AG10803 (cell line): ENCODE data around the gene PHF21B.

Experiments used
- DNase-seq: peaks from one replicate; pipeline ENCODE4 v3.0.0; 2010; ENCODE audit warnings: low read depth
- H3K4me3 ChIP-seq: 2 replicates; pipeline ENCODE4 v1.5.1; 2011; ENCODE audit warnings: mild to moderate bottlenecking, low read length, control low read depth
- TF ChIP-seq, protein P1 (sequence below): conservative IDR thresholded peaks from 2 replicates; pipeline ENCODE4 v1.5.1; 2011; ENCODE audit warnings: mild to moderate bottlenecking, low read length, control low read depth, inconsistent platforms

Gene PHF21B

DNA sequence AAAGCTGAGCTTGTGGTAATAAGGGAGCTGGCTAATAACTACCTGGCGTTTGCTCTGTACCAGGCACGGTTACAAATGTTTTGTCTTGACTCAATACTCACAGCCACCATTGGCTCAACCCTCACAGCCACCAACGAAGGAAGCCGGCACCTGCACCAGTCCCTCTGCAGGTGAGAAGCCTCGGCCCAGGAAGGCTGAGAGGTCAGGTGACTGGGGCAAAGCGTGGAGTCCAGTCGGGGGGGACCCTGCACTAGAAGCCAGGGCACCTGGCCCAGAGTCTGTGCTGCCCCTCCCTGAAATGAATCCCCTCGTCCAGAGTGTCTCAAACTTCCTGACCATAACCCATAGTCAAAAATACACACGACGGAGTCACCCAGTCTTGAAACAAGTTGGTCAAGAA is 90.1 kb downstream of the PHF21B start:
- no peak overlapping the region for H3K4me3 ChIP-seq
- TF ChIP-seq, protein P1, sequence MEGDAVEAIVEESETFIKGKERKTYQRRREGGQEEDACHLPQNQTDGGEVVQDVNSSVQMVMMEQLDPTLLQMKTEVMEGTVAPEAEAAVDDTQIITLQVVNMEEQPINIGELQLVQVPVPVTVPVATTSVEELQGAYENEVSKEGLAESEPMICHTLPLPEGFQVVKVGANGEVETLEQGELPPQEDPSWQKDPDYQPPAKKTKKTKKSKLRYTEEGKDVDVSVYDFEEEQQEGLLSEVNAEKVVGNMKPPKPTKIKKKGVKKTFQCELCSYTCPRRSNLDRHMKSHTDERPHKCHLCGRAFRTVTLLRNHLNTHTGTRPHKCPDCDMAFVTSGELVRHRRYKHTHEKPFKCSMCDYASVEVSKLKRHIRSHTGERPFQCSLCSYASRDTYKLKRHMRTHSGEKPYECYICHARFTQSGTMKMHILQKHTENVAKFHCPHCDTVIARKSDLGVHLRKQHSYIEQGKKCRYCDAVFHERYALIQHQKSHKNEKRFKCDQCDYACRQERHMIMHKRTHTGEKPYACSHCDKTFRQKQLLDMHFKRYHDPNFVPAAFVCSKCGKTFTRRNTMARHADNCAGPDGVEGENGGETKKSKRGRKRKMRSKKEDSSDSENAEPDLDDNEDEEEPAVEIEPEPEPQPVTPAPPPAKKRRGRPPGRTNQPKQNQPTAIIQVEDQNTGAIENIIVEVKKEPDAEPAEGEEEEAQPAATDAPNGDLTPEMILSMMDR, result no peak
- DNase-seq, result no peak

DNA sequence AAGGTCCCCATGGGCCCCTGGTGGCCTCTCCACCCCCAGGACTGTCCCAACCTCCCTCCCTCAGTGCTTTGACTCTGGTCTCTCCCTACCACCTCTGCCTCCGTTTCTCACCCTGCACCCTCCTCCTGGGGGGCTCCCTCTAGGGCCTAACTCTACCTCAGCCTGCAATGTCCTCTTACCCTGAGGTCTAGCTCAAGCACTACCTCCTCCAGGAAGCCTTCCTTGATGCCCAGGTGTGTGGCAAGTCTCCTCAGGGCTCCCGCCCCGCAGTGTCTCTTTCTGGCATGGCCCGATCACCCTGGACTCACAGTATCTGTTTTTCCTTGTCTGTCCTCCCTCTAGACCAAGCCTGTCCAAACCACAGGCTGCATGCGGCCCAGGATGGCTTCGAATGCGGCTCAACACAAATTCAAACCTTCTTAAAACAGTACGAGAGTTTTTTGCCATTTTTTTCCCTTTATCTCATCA is 90.8 kb downstream of the PHF21B start:
- TF ChIP-seq, protein P1, result no peak
- H3K4me3 ChIP-seq, result no peak overlapping the region

DNA sequence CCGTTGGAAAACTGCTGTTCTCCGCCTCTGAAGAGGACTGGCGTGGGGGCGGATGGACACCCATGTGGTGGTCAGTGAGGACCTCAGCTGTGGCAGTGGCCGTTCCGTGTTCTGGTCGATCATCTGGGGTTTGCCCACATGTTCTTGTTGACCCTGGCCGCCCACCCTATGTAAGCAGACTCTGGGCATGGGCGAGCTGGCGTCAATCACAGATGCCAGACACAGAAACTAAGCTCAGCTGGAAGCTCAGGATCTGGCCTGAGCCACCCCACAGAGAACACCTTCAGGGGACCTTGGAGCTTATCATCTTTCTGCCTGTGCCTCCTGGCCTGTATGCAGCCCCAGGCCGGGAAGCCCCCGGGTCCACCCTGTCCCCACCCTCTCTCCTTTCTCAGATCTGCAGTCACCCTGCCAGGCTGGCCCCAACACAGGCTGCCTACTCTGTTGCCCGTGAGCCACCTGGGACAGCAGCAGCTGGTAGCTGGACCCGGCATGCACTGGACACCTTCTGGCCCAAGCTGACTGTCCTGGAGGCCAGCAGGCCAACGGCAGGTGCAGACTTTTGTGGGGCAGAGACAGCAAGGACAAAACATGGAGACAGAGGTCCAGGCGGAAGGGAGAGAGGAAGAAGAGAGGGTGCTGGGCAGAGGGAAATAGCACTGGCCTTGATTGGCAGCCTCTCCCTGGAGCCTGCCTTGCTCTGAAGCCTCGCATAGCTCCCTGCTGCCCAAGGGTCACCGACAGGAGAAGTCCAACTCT is 91.5 kb downstream of the PHF21B start:
- DNase-seq, result no peak
- no peak overlapping the region for H3K4me3 ChIP-seq
- TF ChIP-seq, protein P1, result no peak

More for the DNA sequence above, 90.8 kb downstream of the PHF21B start:
- DNase-seq, result no peak

DNA sequence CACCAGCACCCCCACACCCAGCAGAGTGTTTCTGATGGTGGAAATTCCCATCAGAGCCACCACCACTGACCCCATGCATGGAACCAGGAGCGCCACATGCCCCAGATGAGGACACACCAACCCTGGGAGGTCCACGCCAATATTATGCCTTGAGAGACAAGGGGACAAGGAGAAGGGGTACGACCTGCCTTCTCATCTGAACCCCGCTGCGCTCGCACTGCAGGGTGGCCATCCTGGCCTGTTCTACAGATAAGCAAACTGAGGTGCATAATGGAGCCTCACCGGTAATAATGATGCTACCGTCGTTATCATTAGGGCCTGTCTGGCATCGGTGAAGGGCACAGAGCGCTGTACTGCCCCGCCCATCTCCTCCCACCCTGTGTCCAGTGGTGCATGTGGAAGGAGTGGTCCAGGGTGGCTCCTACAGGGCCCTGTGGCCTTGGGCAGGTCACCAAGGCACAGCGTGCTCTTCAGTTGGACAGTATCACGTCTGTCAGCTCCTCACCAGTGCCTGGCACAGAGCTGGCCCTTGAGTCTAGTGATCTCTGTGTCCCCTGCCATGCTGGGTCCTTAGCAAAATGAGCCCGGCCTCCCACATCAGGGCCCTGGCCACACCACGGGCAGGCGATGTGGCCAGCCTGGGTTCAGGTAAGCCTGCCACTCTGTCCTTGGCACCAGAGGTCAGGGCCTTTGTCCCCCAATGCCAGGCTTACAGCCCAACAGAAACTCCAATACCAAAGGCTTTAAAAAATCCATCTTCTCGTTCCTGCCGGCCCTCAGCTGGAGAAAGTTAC is 92.2 kb downstream of the PHF21B start:
- TF ChIP-seq, protein P1, result no peak
- no peak overlapping the region for H3K4me3 ChIP-seq
- no peak for DNase-seq

DNA sequence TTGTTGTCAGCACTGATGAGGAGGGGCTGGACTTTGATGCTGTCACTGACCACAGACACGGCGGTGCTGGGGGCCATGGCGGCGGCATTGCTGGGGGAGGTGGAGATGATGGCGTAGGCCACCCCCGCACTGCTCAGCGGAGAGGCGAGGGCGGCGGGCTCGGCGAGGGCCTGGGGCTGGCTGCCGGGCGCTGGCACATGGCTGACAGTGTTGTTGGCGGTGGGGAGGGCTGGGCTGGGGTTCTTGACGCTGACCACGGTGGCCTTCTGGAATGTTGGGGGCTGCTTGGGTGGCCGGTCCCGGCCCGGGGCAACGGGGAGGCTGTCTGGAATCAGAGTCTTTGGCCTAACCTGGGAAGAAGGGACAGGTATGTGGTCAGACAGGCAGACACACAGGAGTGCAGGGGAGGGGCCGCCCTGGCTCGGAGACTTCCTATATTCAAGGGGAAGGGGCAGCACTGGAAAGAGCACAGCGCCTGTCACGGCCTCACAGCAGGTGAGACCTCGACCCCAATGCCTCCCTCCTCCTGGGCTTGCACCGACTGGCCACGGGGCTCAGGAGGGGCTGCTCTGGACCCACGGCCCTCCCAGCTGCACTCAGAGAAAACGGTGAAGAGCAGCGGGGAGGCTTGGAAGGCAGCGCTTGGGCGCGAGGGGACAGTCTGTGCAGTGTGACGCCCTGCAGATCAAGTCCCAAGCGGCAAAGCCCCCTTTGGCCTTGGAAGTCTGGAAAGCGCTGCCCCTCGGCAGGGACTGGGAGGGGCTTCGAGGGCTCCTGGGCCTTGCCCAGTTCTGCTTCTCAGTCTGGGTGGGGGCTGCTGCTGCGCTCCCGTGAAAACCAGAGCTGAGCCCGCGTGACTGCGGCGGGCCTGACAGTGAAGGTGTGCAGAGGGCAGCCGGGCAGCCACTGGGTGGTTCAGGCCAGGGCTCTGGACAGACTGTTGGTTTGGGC is 93.2 kb downstream of the PHF21B start:
- no peak overlapping the region for H3K4me3 ChIP-seq
- no peak for DNase-seq
- TF ChIP-seq, protein P1, result no peak

DNA sequence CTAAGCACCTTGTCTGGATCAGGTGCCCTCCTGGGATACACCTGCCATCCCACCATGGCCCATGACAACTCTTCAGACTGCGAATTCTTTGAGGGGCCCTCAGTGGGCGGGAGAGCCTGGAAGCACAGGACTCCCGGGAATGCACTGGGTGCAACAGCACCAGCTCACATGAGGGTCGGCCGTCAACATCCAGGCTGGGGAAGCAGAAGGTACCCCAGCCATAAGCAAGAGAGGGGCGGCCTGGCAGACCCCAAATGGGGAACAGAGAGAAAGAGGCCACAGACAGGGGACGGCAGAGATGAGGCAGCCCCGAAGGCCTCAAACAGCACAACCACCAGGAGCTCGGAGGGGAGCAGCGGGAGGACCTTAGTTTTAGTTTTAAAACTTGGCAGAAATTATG is 94.4 kb downstream of the PHF21B start:
- H3K4me3 ChIP-seq, result no peak overlapping the region
- DNase-seq, result no peak
- TF ChIP-seq, protein P1, result no peak
